Neural progenitor cell (in vitro differentiated cells): ENCODE results near the gene GPLD1. TPM values are rescaled to one million over a fixed set of nuclear protein-coding genes. Genes with fewer than 3 reads are reported as not detected.

Experiments
- DNase-seq: peaks from one replicate; pipeline ENCODE4 v3.0.0-alpha.2; 2016; ENCODE audit warnings: low spot score
- H2AFZ ChIP-seq: fragments of 200-600 bp; sonication (generic); replicated peaks from 2 replicates; pipeline ENCODE4 v1.6.1; 2016; ENCODE audit warnings: antibody characterized with exemption
- H3F3A ChIP-seq: fragments of 200-600 bp; sonication (generic); 2 replicates; pipeline ENCODE4 v1.6.1; 2016; ENCODE audit warnings: antibody characterized with exemption, low read depth
- H3K27ac ChIP-seq: fragments of 200-600 bp; sonication (generic); 2 replicates; pipeline ENCODE4 v1.5.1; 2016; ENCODE audit warnings: mild to moderate bottlenecking
- H3K27me3 ChIP-seq: fragments of 200-600 bp; sonication (generic); 2 replicates; pipeline ENCODE4 v1.6.1; 2016; ENCODE audit warnings: mild to moderate bottlenecking, moderate library complexity
- H3K36me3 ChIP-seq: fragments of 200-600 bp; sonication (generic); 2 replicates; pipeline ENCODE4 v1.5.1; 2016
- H3K4me1 ChIP-seq: fragments of 200-600 bp; sonication (generic); 2 replicates; pipeline ENCODE4 v1.6.1; 2016; ENCODE audit warnings: mixed run types
- H3K4me2 ChIP-seq: fragments of 200-600 bp; sonication (generic); 2 replicates; pipeline ENCODE4 v1.6.1; 2016
- H3K4me3 ChIP-seq: fragments of 200-600 bp; sonication (generic); 2 replicates; pipeline ENCODE4 v1.5.1; 2016
- H3K79me2 ChIP-seq: fragments of 200-600 bp; sonication (generic); 2 replicates; pipeline ENCODE4 v1.6.1; 2016; ENCODE audit warnings: low read depth
- H3K9ac ChIP-seq: fragments of 200-600 bp; sonication (generic); 2 replicates; pipeline ENCODE4 v1.6.1; 2016
- H3K9me3 ChIP-seq: fragments of 200-600 bp; sonication (generic); 2 replicates; pipeline ENCODE4 v1.5.1; 2016; ENCODE audit warnings: low read depth
- H4K20me1 ChIP-seq: fragments of 200-600 bp; sonication (generic); 2 replicates; pipeline ENCODE4 v1.6.1; 2016; ENCODE audit warnings: low read depth
- H3K27ac Mint-ChIP-seq: 3 replicates; pipeline ENCODE4 v1.8.0; 2021; ENCODE audit warnings: mixed read lengths
- H3K27me3 Mint-ChIP-seq: 2 replicates; pipeline ENCODE4 v1.8.0; 2022; ENCODE audit warnings: low read depth, mild to moderate bottlenecking, inconsistent platforms, moderate library complexity, mixed read lengths; ENCODE audit not compliant: insufficient read depth
- H3K36me3 Mint-ChIP-seq: 3 replicates; pipeline ENCODE4 v1.8.0; 2021; ENCODE audit warnings: mixed read lengths
- H3K4me1 Mint-ChIP-seq: 3 replicates; pipeline ENCODE4 v1.8.0; 2021; ENCODE audit warnings: mixed read lengths
- H3K4me3 Mint-ChIP-seq: 3 replicates; pipeline ENCODE4 v1.8.0; 2021; ENCODE audit warnings: mild to moderate bottlenecking, moderate library complexity, mixed read lengths
- H3K9me3 Mint-ChIP-seq: 3 replicates; pipeline ENCODE4 v1.8.0; 2020; ENCODE audit warnings: mixed read lengths
- CTCF ChIP-seq: fragments of 200-600 bp; sonication (generic); IDR thresholded peaks from 2 replicates; pipeline ENCODE4 v1.5.1; 2017; ENCODE audit warnings: antibody characterized with exemption, mild to moderate bottlenecking
- EZH2 ChIP-seq: fragments of 200-600 bp; sonication (generic); IDR thresholded peaks from 2 replicates; pipeline ENCODE4 v1.6.1; 2017; ENCODE audit warnings: antibody characterized with exemption, mild to moderate bottlenecking, moderate library complexity
- EZH2phosphoT487 ChIP-seq: fragments of 200-600 bp; sonication (generic); IDR thresholded peaks from 2 replicates; pipeline ENCODE4 v1.6.1; 2017; ENCODE audit warnings: antibody characterized with exemption
- total RNA-seq: library from RNA; depleted of rRNA; stranded (reverse); fragments of >200 nt; gene quantifications from 2 replicates; pipeline ENCODE4 v1.2.3, GENCODE V29; 2015; ENCODE audit warnings: low replicate concordance

The GPLD1 gene
- total RNA-seq, 1 donor from 2014 or later = 8.3 TPM

DNA sequence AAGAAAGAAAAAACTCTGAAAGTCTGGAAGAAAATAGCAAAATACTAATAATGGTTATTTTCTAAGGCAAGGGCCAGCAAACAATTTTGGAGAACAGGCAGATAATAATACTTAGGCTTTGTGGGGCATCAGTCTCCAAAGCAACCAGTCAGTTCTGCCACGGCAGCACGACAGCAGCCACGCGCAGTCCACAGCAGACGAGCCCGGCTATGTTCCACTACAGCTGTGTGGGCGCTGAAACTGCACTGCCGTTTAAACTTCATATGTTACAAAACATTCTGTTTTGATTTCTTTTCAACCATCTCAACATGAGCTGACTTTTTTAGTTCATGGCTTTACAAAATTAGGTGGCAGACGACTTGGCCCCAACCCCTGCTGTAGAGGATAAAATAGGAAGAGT lies 56.8 kb downstream of the GPLD1 start:
- no peak overlapping the region for H3K4me3 ChIP-seq

GRCh38 chr6:24431045-24431451 lies 58.3 kb downstream of the GPLD1 start:
- H3K4me1 Mint-ChIP-seq = no peaks in the 10 kb centered on the region
- Histone ChIP-seq H3K9ac (no peak overlapping the region), H2AFZ (no peak overlapping the region), H3K79me2 (no peaks in the 10 kb centered on the region), H3K4me1 (no peaks in the 10 kb centered on the region), H3K4me2 (no peak overlapping the region), H3K4me3 (no peak overlapping the region), H3K27ac (no peak overlapping the region), H3K27me3 (no peaks in the 10 kb centered on the region), H4K20me1 (no peaks in the 10 kb centered on the region), H3F3A (no peaks in the 10 kb centered on the region), H3K36me3 (no peaks in the 10 kb centered on the region), H3K9me3 (no peaks in the 10 kb centered on the region)
- H3K9me3 Mint-ChIP-seq = no peaks in the 10 kb centered on the region
- DNase-seq = peak; percentile 28
- no peak overlapping the region for H3K4me3 Mint-ChIP-seq
- no peak overlapping the region for H3K27ac Mint-ChIP-seq
- H3K36me3 Mint-ChIP-seq = peaks cover 3% of the 10 kb centered on the region
- TF ChIP-seq EZH2 (no peak), EZH2phosphoT487 (no peak), CTCF (peak; percentile 75)
- no peaks in the 10 kb centered on the region for H3K27me3 Mint-ChIP-seq

More for the DNA sequence above, 56.8 kb downstream of the GPLD1 start:
- Histone ChIP-seq H3K36me3 (no peaks in the 10 kb centered on the region), H3K9me3 (no peaks in the 10 kb centered on the region), H3K27ac (no peak overlapping the region), H3F3A (no peaks in the 10 kb centered on the region), H3K27me3 (no peaks in the 10 kb centered on the region), H4K20me1 (no peaks in the 10 kb centered on the region), H3K79me2 (no peaks in the 10 kb centered on the region), H3K9ac (no peak overlapping the region), H3K4me2 (no peak overlapping the region), H3K4me1 (no peaks in the 10 kb centered on the region), H2AFZ (no peak overlapping the region)
- no peak for TF ChIP-seq EZH2phosphoT487
- no peak for TF ChIP-seq CTCF
- no peak for TF ChIP-seq EZH2
- H3K9me3 Mint-ChIP-seq = no peaks in the 10 kb centered on the region
- H3K4me1 Mint-ChIP-seq = no peaks in the 10 kb centered on the region
- H3K27me3 Mint-ChIP-seq = no peaks in the 10 kb centered on the region
- DNase-seq = no peak
- no peak overlapping the region for H3K27ac Mint-ChIP-seq
- H3K36me3 Mint-ChIP-seq = peaks cover 3% of the 10 kb centered on the region
- no peak overlapping the region for H3K4me3 Mint-ChIP-seq

DNA sequence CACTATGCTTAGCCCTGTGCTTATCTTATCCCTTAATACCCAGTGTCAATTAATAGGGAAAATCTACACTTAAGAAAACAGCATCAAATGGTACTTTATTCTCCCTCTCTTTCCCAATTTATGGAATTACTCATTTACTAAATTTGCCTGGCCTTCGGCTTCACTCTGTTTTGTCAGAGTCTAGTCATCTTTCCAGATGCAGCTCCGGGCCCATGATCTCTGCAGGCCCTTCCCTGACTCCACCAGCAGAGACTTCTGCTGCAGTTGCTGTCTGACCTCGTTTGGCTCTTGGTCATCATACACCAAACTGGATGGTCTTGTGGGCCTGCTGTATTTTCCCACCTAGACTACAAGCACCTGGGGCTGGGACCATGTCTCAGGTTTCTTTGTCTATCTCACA lies 59.3 kb downstream of the GPLD1 start:
- H3K4me2 ChIP-seq = no peak overlapping the region
- H3K27ac Mint-ChIP-seq = no peak overlapping the region

More for the DNA sequence above, 59.3 kb downstream of the GPLD1 start:
- no peaks in the 10 kb centered on the region for H4K20me1 ChIP-seq
- no peaks in the 10 kb centered on the region for H3K36me3 ChIP-seq
- no peak for TF ChIP-seq EZH2phosphoT487
- TF ChIP-seq EZH2 = no peak
- no peak for TF ChIP-seq CTCF
- no peak overlapping the region for H2AFZ ChIP-seq
- H3K4me3 ChIP-seq = no peak overlapping the region
- no peak for DNase-seq
- no peaks in the 10 kb centered on the region for H3F3A ChIP-seq
- Mint-ChIP-seq H3K9me3 (no peaks in the 10 kb centered on the region), H3K36me3 (peaks cover 3% of the 10 kb centered on the region), H3K27me3 (no peaks in the 10 kb centered on the region), H3K4me3 (no peak overlapping the region), H3K4me1 (no peaks in the 10 kb centered on the region)
- H3K27me3 ChIP-seq = no peaks in the 10 kb centered on the region
- no peaks in the 10 kb centered on the region for H3K9me3 ChIP-seq
- no peaks in the 10 kb centered on the region for H3K79me2 ChIP-seq
- H3K4me1 ChIP-seq = no peaks in the 10 kb centered on the region
- H3K9ac ChIP-seq = no peak overlapping the region
- H3K27ac ChIP-seq = no peak overlapping the region
